Umbilical cord (tissue), 2 donors: Measurements from ENCODE around the gene GPAM. TPM values are rescaled to one million over a fixed set of nuclear protein-coding genes. Genes with fewer than 3 reads are reported as not detected.
"Not testable (repeated sequence)": the region's sequence is repeated elsewhere in the genome, so short reads cannot be mapped to it uniquely, and the experiment has no call there.

Source experiments
- DNase-seq: peaks from one replicate; pipeline ENCODE4 v3.0.0-alpha.2; 2015; ENCODE audit warnings: low spot score
- total RNA-seq: library from RNA; depleted of rRNA; stranded (reverse); fragments of >200 nt; gene quantifications from one replicate; pipeline ENCODE4 v1.2.3, GENCODE V29; 2014; ENCODE audit warnings: low replicate concordance; ENCODE audit not compliant: insufficient read depth

The GPAM gene
- total RNA-seq, 1 donor from 2014 or later = 14.0 TPM

DNA sequence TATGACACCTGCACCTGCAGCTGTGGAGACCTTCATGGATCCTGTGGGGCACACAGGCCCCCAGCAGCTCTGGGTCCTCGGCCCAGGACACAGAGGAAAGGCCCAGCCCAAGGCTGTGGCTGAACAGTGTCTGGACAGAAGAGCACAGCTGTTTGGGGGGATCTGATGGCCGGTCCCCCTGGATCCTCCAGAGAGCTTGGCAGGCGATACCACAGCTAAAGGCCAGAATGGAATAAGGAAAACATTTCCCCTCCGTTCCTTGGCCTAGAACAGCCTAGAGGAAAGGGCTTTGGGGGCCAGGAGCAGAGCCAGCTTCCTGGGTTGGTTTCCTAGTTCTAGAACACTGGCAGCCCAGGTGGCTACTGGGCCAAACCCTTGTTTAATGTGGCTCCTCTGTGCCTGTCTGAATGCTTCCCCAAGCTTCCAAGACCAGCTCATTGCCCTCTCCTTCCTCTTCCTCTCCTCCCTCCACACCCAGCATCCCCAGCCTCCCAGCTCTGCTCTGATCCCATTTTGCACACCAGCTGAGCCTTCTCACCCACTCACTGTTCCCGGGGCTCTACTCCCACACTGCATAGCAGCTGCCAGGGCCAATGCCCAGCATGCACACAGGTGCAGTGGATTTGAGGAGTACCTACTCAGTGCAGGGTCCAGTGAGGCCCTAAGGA is 46.9 kb downstream of the GPAM start:
- no peak for DNase-seq

- no peak for DNase-seq
Observed at GRCh38 chr10:112135604-112136003, 48.0 kb downstream of the GPAM start.

DNA sequence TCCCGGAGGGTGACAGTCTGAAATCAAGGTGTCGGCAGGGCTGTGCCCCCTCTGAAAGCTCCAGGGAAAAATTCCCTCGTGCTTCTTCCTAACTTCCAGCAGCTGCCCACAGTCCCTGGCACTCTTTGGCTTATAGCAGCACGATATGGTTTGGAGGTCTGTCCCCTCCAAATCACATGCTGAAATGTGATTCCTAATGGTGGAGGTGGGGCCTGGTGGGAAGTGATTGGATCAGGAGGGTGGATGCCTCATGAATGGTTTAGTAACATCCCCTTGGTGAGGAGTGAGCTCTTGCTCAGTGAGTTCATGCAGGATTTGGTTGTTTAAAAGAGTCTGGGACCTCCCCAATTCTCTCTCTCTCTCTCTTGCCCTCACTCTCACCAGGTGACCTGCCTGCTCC is 51.1 kb downstream of the GPAM start:
- DNase-seq = no peak

DNA sequence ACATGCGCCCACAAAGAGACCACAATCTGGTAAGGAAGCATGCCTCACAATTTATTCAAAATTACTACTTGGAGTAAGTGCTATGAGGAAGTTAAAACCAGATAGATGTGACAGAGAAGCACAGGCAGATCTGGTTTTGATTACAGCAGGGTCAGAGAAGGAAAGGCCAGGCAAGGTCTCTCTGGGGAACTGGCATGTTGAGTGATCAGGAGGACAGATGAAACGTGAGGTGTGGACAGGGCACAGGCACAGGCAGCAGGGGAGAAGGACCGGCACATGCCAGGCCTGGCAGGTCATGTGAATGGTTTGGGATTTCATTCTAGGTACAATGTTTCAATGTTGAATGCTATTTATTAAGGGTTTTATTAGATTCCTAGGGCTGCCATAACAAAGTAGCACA is 51.6 kb downstream of the GPAM start:
- DNase-seq = no peak

DNA sequence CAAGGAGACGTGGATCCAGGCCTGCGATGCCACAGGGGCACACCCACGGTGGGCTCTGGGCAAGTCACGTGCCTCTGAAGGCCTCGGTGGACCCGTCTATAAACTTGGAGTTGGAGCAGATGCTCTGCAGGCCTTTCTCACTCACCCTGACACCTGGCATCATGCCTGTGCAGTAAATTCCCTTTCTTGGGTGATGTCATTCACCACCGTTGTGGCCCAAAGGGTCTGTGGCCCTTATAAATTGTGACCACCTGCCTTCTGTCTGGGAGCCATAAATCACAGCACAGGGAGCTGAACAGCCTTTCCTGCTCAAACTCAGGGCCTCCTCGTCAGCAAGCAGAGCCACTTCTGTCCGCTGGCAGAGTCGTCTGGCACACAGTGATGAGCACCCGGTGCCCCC is 52.2 kb downstream of the GPAM start:
- no peak for DNase-seq

DNA sequence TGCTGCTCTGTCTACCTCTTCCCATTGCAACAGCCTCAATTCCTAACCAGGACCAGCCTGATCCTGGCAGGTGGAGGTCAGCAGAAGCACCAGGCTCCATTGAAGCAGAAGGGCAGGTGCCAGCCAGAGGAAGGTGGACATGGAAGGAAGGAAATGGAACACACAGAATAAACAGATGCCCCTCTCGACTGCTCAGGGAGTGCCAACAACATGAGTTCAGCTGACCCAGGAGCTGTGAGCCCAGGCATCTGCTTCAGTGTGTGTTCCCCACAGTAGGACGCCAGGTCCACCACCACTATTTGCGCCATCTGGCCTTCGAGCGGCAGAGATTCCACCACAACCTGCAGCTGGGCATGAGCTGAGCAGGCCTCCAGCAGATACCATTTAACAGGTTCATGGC is 56.7 kb downstream of the GPAM start:
- DNase-seq = no peak

GRCh38 chr10:112126172-112126571 is 57.4 kb downstream of the GPAM start:
- DNase-seq = no peak

DNA sequence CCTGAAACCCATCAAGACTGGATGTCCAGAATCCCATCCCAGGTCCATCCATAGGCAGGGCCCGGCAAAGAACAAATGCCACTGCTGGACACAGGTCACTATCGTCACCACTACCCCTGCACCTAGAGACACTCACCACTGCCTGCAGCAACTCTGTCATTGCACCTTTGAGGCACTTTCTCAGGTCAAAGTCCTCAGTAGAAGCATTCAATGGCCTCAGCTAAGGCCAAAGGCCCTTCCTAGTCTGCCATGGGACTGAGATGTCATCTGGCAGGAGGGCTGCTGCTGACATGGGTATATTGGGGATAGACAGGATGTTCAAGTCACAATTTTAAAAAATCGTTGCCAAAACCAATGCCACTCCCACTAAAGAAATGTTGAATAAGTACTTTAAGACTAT is 58.7 kb downstream of the GPAM start:
- DNase-seq = no peak

DNA sequence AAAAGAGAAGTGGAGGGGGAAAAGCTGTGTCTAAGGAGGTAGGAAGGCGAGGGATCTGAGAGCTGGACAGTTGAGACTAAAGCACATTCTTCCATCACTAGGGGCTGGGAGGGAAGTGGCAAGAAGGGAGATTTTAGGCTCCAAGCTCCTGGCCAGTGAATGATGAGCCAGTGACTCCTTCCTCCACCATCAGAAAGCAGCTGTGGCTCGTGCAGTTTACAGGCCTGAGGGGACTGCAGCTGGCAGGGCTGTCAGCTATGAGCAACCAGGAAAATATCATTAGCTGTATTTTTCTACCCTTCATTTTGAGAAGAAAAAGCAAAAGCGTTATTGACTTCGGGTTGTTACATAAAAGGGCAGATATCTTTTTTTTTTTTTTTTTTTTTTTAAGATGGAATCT is 60.7 kb downstream of the GPAM start:
- DNase-seq = no peak

DNA sequence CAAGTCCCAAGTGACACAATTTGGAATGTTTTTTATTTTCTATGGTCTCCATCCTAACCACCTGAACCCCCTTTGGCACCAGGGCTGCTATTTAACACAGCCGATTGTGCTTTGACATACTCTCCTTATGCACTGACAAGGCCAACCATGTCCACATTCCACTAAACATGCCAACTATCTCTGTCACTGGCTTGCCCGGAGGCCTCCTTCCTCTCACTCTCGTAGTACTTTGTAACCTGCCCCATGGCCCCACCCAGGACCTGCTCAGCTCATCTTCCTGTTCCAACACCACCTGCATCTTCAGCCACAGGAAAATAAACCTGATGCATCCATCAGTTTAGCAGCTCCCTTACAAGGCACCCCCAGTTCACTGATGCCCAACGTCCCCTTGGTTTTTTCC is 63.1 kb downstream of the GPAM start:
- no peak for DNase-seq

GRCh38 chr10:112115781-112116385 is 67.7 kb downstream of the GPAM start:
- no peak for DNase-seq

- DNase-seq = not testable (repeated sequence)
Observed at GRCh38 chr10:112109779-112110178, 73.8 kb downstream of the GPAM start.

Other genes starting within 250 kb of the GPAM start
- gene TECTB, start 99.6 kb upstream of the GPAM start, total RNA-seq = not detected
- gene ACSL5, start 190.4 kb upstream of the GPAM start, total RNA-seq = 3.1 TPM